Immature natural killer cell (primary cell): ENCODE measurements around the gene SMAP1. TPM values are rescaled to one million over a fixed set of nuclear protein-coding genes. Genes with fewer than 3 reads are reported as not detected.
A peak's percentile ranks its signal among the peaks of the same experiment; 100 is the strongest.
"Not testable (repeated sequence)": the region's sequence is repeated elsewhere in the genome, so short reads cannot be mapped to it uniquely, and the experiment has no call there.

Experiments
- DNase-seq, 3 donors: peaks; one replicate each; pipeline ENCODE4 v3.0.0; 2022; ENCODE audit warnings: mixed read lengths in 1 of 3
- H3K27ac Mint-ChIP-seq, 6 donors: one replicate each; pipeline ENCODE4 v1.8.0; 2020; ENCODE audit warnings: mixed read lengths in 6 of 6, mild to moderate bottlenecking in 5 of 6, inconsistent platforms in 4 of 6, moderate library complexity in 3 of 6
- H3K27me3 Mint-ChIP-seq, 3 donors: one replicate each; pipeline ENCODE4 v1.8.0; 2020 to 2021; ENCODE audit warnings: low read depth in 3 of 3, mild to moderate bottlenecking in 3 of 3, mixed read lengths in 3 of 3, moderate library complexity in 3 of 3, inconsistent platforms in 1 of 3
- H3K36me3 Mint-ChIP-seq, 3 donors: one replicate each; pipeline ENCODE4 v1.8.0; 2020; ENCODE audit warnings: mixed read lengths in 3 of 3, inconsistent platforms in 2 of 3, mild to moderate bottlenecking in 2 of 3
- H3K4me1 Mint-ChIP-seq, 2 donors: one replicate each; pipeline ENCODE4 v1.8.0; 2020; ENCODE audit warnings: inconsistent platforms in 2 of 2, mild to moderate bottlenecking in 2 of 2, mixed read lengths in 2 of 2, moderate library complexity in 1 of 2
- H3K4me3 Mint-ChIP-seq, 5 donors: one replicate each; pipeline ENCODE4 v1.8.0; 2020; ENCODE audit warnings: mild to moderate bottlenecking in 5 of 5, mixed read lengths in 5 of 5, inconsistent platforms in 3 of 5, moderate library complexity in 3 of 5
- H3K9me3 Mint-ChIP-seq, 6 donors: one replicate each; pipeline ENCODE4 v1.8.0; 2020; ENCODE audit warnings: mild to moderate bottlenecking in 6 of 6, mixed read lengths in 6 of 6, inconsistent platforms in 4 of 6, moderate library complexity in 3 of 6
- polyA plus RNA-seq, 3 donors: library from polyadenylated mRNA; unstranded; fragments of 300-500 nt; fragmentation: Illumina TruSeq; gene quantifications; one replicate each; pipeline ENCODE4 v1.2.3, GENCODE V29; 2021

Gene SMAP1
- polyA plus RNA-seq, 3 donors from 2014 or later, result 20.3 to 34.0 (median 20.6) TPM

- no peak for DNase-seq
- no peak overlapping the region for H3K4me3 Mint-ChIP-seq
- H3K4me1 Mint-ChIP-seq, result peaks cover 34 to 58% of the 10 kb centered on the region in 2 donors
- peaks cover 8 to 11% (median 10%) of the 10 kb centered on the region in 3 donors for H3K36me3 Mint-ChIP-seq
- H3K27ac Mint-ChIP-seq, result no peak overlapping the region
- H3K27me3 Mint-ChIP-seq, result peaks cover 0 to 2% (median 0%) of the 10 kb centered on the region in 3 donors
- no peaks in the 10 kb centered on the region for H3K9me3 Mint-ChIP-seq
Observed at GRCh38 chr6:70734381-70734780, 66.7 kb downstream of the SMAP1 start.

- peaks cover 8 to 11% (median 10%) of the 10 kb centered on the region in 3 donors for H3K36me3 Mint-ChIP-seq
- H3K4me1 Mint-ChIP-seq, result peaks cover 28 to 52% of the 10 kb centered on the region in 2 donors
- H3K27ac Mint-ChIP-seq, result peak overlapping the region in 1 of 6 donors; percentile 58
- H3K9me3 Mint-ChIP-seq, result no peaks in the 10 kb centered on the region
- H3K27me3 Mint-ChIP-seq, result peaks cover 0 to 2% (median 0%) of the 10 kb centered on the region in 3 donors
- no peak overlapping the region for H3K4me3 Mint-ChIP-seq
- no peak for DNase-seq
Observed at GRCh38 chr6:70734979-70735378, 67.3 kb downstream of the SMAP1 start.

- Mint-ChIP-seq H3K9me3 (no peaks in the 10 kb centered on the region), H3K36me3 (peaks cover 11 to 15% (median 12%) of the 10 kb centered on the region in 3 donors), H3K4me3 (no peak overlapping the region), H3K27me3 (no peaks in the 10 kb centered on the region), H3K27ac (no peak overlapping the region), H3K4me1 (peaks cover 22 to 47% of the 10 kb centered on the region in 2 donors)
- DNase-seq, result no peak
Observed at GRCh38 chr6:70735513-70735912, 67.8 kb downstream of the SMAP1 start.

- H3K36me3 Mint-ChIP-seq, result peaks cover 24 to 34% (median 26%) of the 10 kb centered on the region in 3 donors
- H3K27ac Mint-ChIP-seq, result no peak overlapping the region
- H3K4me3 Mint-ChIP-seq, result no peak overlapping the region
- DNase-seq, result no peak
- H3K27me3 Mint-ChIP-seq, result no peaks in the 10 kb centered on the region
- H3K4me1 Mint-ChIP-seq, result peaks cover 17 to 29% of the 10 kb centered on the region in 2 donors
- H3K9me3 Mint-ChIP-seq, result no peaks in the 10 kb centered on the region
Observed at GRCh38 chr6:70738028-70738427, 70.3 kb downstream of the SMAP1 start.

- Mint-ChIP-seq H3K36me3 (peaks cover 21 to 30% (median 21%) of the 10 kb centered on the region in 3 donors), H3K4me1 (peaks cover 17 to 34% of the 10 kb centered on the region in 2 donors), H3K9me3 (no peaks in the 10 kb centered on the region), H3K27me3 (no peaks in the 10 kb centered on the region), H3K27ac (no peak overlapping the region), H3K4me3 (no peak overlapping the region)
- no peak for DNase-seq
Observed at GRCh38 chr6:70739534-70739933, 71.9 kb downstream of the SMAP1 start.

GRCh38 chr6:70740746-70741145 is 73.1 kb downstream of the SMAP1 start:
- H3K4me3 Mint-ChIP-seq, H3K9me3 Mint-ChIP-seq, DNase-seq, H3K27me3 Mint-ChIP-seq: not testable (repeated sequence)
- Mint-ChIP-seq H3K4me1 (peaks cover 22 to 44% of the 10 kb centered on the region in 2 donors), H3K36me3 (peaks cover 19 to 27% (median 25%) of the 10 kb centered on the region in 3 donors), H3K27ac (peak overlapping the region in 1 of 6 donors; percentile 1)

- not testable (repeated sequence) for H3K27me3 Mint-ChIP-seq, H3K9me3 Mint-ChIP-seq, DNase-seq, H3K4me3 Mint-ChIP-seq
- H3K36me3 Mint-ChIP-seq, result peaks cover 19 to 34% (median 28%) of the 10 kb centered on the region in 3 donors
- peaks cover 23 to 55% of the 10 kb centered on the region in 2 donors for H3K4me1 Mint-ChIP-seq
- H3K27ac Mint-ChIP-seq, result peak overlapping the region in 3 of 6 donors; percentile 10 to 67 (median 23)
Observed at GRCh38 chr6:70742462-70742861, 74.8 kb downstream of the SMAP1 start.

GRCh38 chr6:70753870-70754380 is 86.2 kb downstream of the SMAP1 start:
- Mint-ChIP-seq H3K4me3 (no peak overlapping the region), H3K27ac (no peak overlapping the region), H3K27me3 (peaks cover 0 to 2% (median 0%) of the 10 kb centered on the region in 3 donors), H3K4me1 (peaks cover 7 to 16% of the 10 kb centered on the region in 2 donors), H3K9me3 (no peaks in the 10 kb centered on the region), H3K36me3 (peaks cover 9 to 17% (median 12%) of the 10 kb centered on the region in 3 donors)
- DNase-seq, result no peak

GRCh38 chr6:70758883-70759282 is 91.2 kb downstream of the SMAP1 start:
- H3K36me3 Mint-ChIP-seq, result peaks cover 9 to 17% (median 13%) of the 10 kb centered on the region in 3 donors
- H3K4me3 Mint-ChIP-seq, result no peak overlapping the region
- no peak overlapping the region for H3K27ac Mint-ChIP-seq
- no peak for DNase-seq
- no peaks in the 10 kb centered on the region for H3K27me3 Mint-ChIP-seq
- H3K9me3 Mint-ChIP-seq, result no peaks in the 10 kb centered on the region
- peaks cover 0 to 19% of the 10 kb centered on the region in 2 donors for H3K4me1 Mint-ChIP-seq

- no peaks in the 10 kb centered on the region for H3K27me3 Mint-ChIP-seq
- peaks cover 10 to 16% of the 10 kb centered on the region in 2 donors for H3K4me1 Mint-ChIP-seq
- H3K9me3 Mint-ChIP-seq, result peaks cover 0 to 2% (median 0%) of the 10 kb centered on the region in 6 donors
- peak overlapping the region in 3 of 6 donors; percentile 21 to 48 (median 36) for H3K27ac Mint-ChIP-seq
- no peak overlapping the region for H3K4me3 Mint-ChIP-seq
- peaks cover 4 to 8% (median 8%) of the 10 kb centered on the region in 3 donors for H3K36me3 Mint-ChIP-seq
- DNase-seq, result no peak
Observed at GRCh38 chr6:70763754-70764510, 96.2 kb downstream of the SMAP1 start.

- DNase-seq, result no peak
- H3K27me3 Mint-ChIP-seq, result no peaks in the 10 kb centered on the region
- no peak overlapping the region for H3K27ac Mint-ChIP-seq
- peaks cover 9 to 11% of the 10 kb centered on the region in 2 donors for H3K4me1 Mint-ChIP-seq
- peaks cover 0 to 2% (median 0%) of the 10 kb centered on the region in 6 donors for H3K9me3 Mint-ChIP-seq
- H3K36me3 Mint-ChIP-seq, result peaks cover 4 to 8% (median 8%) of the 10 kb centered on the region in 3 donors
- no peak overlapping the region for H3K4me3 Mint-ChIP-seq
Observed at GRCh38 chr6:70764706-70765105, 97.0 kb downstream of the SMAP1 start.

GRCh38 chr6:70771351-70771750 is 103.7 kb downstream of the SMAP1 start:
- DNase-seq, H3K27ac Mint-ChIP-seq, H3K4me3 Mint-ChIP-seq, H3K27me3 Mint-ChIP-seq, H3K9me3 Mint-ChIP-seq: not testable (repeated sequence)
- Mint-ChIP-seq H3K36me3 (peaks cover 6 to 19% (median 12%) of the 10 kb centered on the region in 3 donors), H3K4me1 (peaks cover 6 to 13% of the 10 kb centered on the region in 2 donors)

GRCh38 chr6:70779934-70780333 is 112.3 kb downstream of the SMAP1 start:
- H3K4me3 Mint-ChIP-seq, result no peak overlapping the region
- peaks cover 25 to 39% (median 31%) of the 10 kb centered on the region in 3 donors for H3K36me3 Mint-ChIP-seq
- peaks cover 9 to 33% of the 10 kb centered on the region in 2 donors for H3K4me1 Mint-ChIP-seq
- no peaks in the 10 kb centered on the region for H3K9me3 Mint-ChIP-seq
- H3K27ac Mint-ChIP-seq, result no peak overlapping the region
- H3K27me3 Mint-ChIP-seq, result peaks cover 0 to 2% (median 0%) of the 10 kb centered on the region in 3 donors
- no peak for DNase-seq
